ENCODE data around the gene CERS1. TPM values are rescaled to one million over a fixed set of nuclear protein-coding genes. Genes with fewer than 3 reads are reported as not detected.
A peak's percentile ranks its signal among the peaks of the same experiment; 100 is the strongest.

The CERS1 gene
- total and polyA plus RNA-seq, 10 of the 15 experiments (the other 5 are each of a cell fraction or from before 2014, with no cell fraction given), result 0.19 TPM; not detected in 9

DNA sequence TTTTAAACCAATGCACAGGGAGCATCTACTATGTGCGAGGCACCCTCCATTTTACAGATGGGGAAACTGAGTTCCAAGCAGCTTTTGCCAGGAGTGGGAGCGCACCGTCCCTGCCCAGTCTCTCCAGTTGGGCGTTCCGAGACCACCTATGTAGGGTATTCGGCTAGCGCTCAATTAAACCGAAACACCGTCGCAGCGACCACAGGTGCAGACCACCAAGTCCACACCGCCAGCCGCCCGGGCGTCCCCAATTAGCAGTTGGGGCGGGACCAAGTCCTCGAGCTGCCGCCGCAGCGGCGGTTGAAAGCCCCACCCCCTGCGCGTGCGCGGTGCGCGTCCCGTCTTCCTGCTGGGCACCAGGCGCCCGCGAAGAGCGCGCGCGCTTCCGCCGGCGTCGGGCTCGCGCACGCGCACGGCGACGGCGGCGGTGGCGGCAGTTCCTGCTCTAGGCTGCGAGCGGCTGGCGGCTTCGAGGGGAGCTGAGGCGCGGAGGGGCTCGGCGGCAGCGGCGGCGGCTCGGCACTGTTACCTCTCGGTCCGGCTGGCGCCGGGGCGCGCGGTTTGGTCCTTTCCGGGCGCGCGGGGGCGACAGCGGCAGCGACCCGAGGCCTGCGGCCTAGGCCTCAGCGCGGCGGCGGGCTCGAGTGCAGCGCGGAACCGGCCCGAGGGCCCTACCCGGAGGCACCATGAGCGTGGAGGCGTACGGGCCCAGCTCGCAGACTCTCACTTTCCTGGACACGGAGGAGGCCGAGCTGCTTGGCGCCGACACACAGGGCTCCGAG lies 64.2 kb downstream of the CERS1 start, which contains the start of gene UPF1 (continued):
- TF ChIP-seq E2F8 (IDR thresholded peaks at IDR 0.05; ENCODE audit: low read depth, partially characterized antibody) (no peak), STAT1 (conservative IDR thresholded peaks at IDR 0.05) (peak; percentile 87), BCL3 (IDR thresholded peaks at IDR 0.05; ENCODE audit: borderline replicate concordance, insufficient read depth, low read depth, low read length, poor library complexity, severe bottlenecking) (no peak), YY1 (IDR thresholded peaks at IDR 0.05; ENCODE audit: low read depth, low read length) (peak; percentile 74), NFXL1 (IDR thresholded peaks at IDR 0.05; ENCODE audit: borderline replicate concordance) (0 out of 2 replicates have a peak, but pooled peaks have one; percentile 51), SPI1 (IDR thresholded peaks at IDR 0.05; ENCODE audit: borderline replicate concordance, insufficient read depth, low read depth, low read length) (peak; percentile 35; the same call in 1 of the 2 replicates), SMARCA5 (IDR thresholded peaks at IDR 0.05) (peak; percentile 89), EGR1 (IDR thresholded peaks at IDR 0.05; ENCODE audit: borderline replicate concordance in 1 of 2, low read depth in 2 of 2, low read length in 2 of 2) (peak in 1 of 2 experiments; percentile 82; a peak in 1 of 3 replicates), NBN (IDR thresholded peaks at IDR 0.05) (0 out of 2 replicates have a peak, but pooled peaks have one; percentile 32), RB1 (IDR thresholded peaks at IDR 0.05; ENCODE audit: borderline replicate concordance) (peak; percentile 85; the same call in 1 of the 2 replicates), ZNF687 (IDR thresholded peaks at IDR 0.05) (peak; percentile 88), HDGF (IDR thresholded peaks at IDR 0.05) (0 out of 2 replicates have a peak, but pooled peaks have one; percentile 24)
- TF ChIP-seq, protein P1, sequence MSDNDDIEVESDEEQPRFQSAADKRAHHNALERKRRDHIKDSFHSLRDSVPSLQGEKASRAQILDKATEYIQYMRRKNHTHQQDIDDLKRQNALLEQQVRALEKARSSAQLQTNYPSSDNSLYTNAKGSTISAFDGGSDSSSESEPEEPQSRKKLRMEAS (IDR thresholded peaks at IDR 0.05; ENCODE audit: low read depth, low read length), result peak; percentile 56
- TF ChIP-seq, protein P2, sequence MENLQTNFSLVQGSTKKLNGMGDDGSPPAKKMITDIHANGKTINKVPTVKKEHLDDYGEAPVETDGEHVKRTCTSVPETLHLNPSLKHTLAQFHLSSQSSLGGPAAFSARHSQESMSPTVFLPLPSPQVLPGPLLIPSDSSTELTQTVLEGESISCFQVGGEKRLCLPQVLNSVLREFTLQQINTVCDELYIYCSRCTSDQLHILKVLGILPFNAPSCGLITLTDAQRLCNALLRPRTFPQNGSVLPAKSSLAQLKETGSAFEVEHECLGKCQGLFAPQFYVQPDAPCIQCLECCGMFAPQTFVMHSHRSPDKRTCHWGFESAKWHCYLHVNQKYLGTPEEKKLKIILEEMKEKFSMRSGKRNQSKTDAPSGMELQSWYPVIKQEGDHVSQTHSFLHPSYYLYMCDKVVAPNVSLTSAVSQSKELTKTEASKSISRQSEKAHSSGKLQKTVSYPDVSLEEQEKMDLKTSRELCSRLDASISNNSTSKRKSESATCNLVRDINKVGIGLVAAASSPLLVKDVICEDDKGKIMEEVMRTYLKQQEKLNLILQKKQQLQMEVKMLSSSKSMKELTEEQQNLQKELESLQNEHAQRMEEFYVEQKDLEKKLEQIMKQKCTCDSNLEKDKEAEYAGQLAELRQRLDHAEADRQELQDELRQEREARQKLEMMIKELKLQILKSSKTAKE (IDR thresholded peaks at IDR 0.05; ENCODE audit: low read depth, poor library complexity, severe bottlenecking), result no peak
- TF ChIP-seq, protein P3, sequence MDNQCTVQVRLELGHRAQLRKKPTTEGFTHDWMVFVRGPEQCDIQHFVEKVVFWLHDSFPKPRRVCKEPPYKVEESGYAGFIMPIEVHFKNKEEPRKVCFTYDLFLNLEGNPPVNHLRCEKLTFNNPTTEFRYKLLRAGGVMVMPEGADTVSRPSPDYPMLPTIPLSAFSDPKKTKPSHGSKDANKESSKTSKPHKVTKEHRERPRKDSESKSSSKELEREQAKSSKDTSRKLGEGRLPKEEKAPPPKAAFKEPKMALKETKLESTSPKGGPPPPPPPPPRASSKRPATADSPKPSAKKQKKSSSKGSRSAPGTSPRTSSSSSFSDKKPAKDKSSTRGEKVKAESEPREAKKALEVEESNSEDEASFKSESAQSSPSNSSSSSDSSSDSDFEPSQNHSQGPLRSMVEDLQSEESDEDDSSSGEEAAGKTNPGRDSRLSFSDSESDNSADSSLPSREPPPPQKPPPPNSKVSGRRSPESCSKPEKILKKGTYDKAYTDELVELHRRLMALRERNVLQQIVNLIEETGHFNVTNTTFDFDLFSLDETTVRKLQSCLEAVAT (IDR thresholded peaks at IDR 0.05), result peak; percentile 46; the same call in 1 of the 2 replicates
